GM12878 (cell line): ENCODE results near the gene EFNA2. TPM values are rescaled to one million over a fixed set of nuclear protein-coding genes. Genes with fewer than 3 reads are reported as not detected.

Source experiments
- EGR1 ChIP-seq, 2 experiments: IDR thresholded peaks; 1 replicate in 1 of 2; 2 replicates in 1 of 2; pipeline ENCODE4 v1.6.1; 2011 to 2012; ENCODE audit warnings: low read depth in 2 of 2, low read length in 2 of 2, borderline replicate concordance in 1 of 2, mild to moderate bottlenecking in 1 of 2, moderate library complexity in 1 of 2
- ESRRA ChIP-seq: IDR thresholded peaks from 2 replicates; pipeline ENCODE4 v1.6.1; 2012; ENCODE audit warnings: mild to moderate bottlenecking, low read length, improper control_type of control experiment
- MYC ChIP-seq: IDR thresholded peaks from 2 replicates; pipeline ENCODE4 v1.6.1; 2011; ENCODE audit warnings: mild to moderate bottlenecking, low read length, moderate library complexity, inconsistent platforms; ENCODE audit not compliant: insufficient read depth, insufficient replicate concordance, insufficient read length, severe bottlenecking
- NFIC ChIP-seq: IDR thresholded peaks from 2 replicates; pipeline ENCODE4 v1.6.1; 2012; ENCODE audit warnings: low read depth, mild to moderate bottlenecking, inconsistent platforms, low read length, moderate library complexity
- NFYB ChIP-seq: IDR thresholded peaks from 2 replicates; pipeline ENCODE4 v1.6.1; 2011; ENCODE audit warnings: low read depth, mild to moderate bottlenecking, low read length, improper control_type of control experiment, moderate library complexity; ENCODE audit not compliant: insufficient read depth
- SIX5 ChIP-seq: IDR thresholded peaks from 2 replicates; pipeline ENCODE4 v1.6.1; 2011; ENCODE audit warnings: mild to moderate bottlenecking, low read depth, low read length, moderate library complexity; ENCODE audit not compliant: severe bottlenecking
- STAT3 ChIP-seq: IDR thresholded peaks from 2 replicates; pipeline ENCODE4 v1.6.1; 2011; ENCODE audit warnings: low read depth, low read length, improper control_type of control experiment
- SUPT20H ChIP-seq: IDR thresholded peaks from 2 replicates; pipeline ENCODE4 v1.6.1; 2011; ENCODE audit warnings: low read depth, mild to moderate bottlenecking, low read length, moderate library complexity, borderline replicate concordance; ENCODE audit not compliant: control insufficient read depth
- TBL1XR1 ChIP-seq: IDR thresholded peaks from 2 replicates; pipeline ENCODE4 v1.6.1; 2012; ENCODE audit warnings: low read depth, low read length, improper control_type of control experiment
- ZNF384 ChIP-seq: IDR thresholded peaks from 2 replicates; pipeline ENCODE4 v1.6.1; 2012; ENCODE audit warnings: low read depth, mild to moderate bottlenecking, low read length, improper control_type of control experiment, borderline replicate concordance
- polyA plus RNA-seq, 11 experiments: library from polyadenylated mRNA; depleted of rRNA in 4 of 11; unstranded in 6 of 11; stranded (reverse) in 5 of 11; fragments of >200 nt; fragmentation: Nextera tagmentation in 4 of 11; fragmentation: Illumina TruSeq in 1 of 11; extraction: Ambion mirVana in 4 of 11; extraction: Trizol in 1 of 11; gene quantifications; 1 replicate in 1 of 11; 2 replicates in 10 of 11; pipeline versions ENCODE4 v1.2.1 to v1.2.3, GENCODE V29; 2011 to 2016; ENCODE audit warnings: inconsistent platforms in 2 of 11, missing spikeins in 2 of 11, low read depth in 1 of 11
- total RNA-seq, 4 experiments: library from RNA; depleted of rRNA in 3 of 4; stranded (reverse); fragments of >200 nt in 3 of 4; fragmentation: Illumina TruSeq in 1 of 4; extraction: Trizol in 1 of 4; gene quantifications; 2 replicates each; pipeline versions ENCODE4 v1.2.1 to v1.2.3, GENCODE V29; 2013 to 2021
- TF ChIP-seq, protein P1 (sequence below): fragments of 450-650 bp; IDR thresholded peaks from 2 replicates; pipeline ENCODE4 v1.6.1; 2016; ENCODE audit warnings: mild to moderate bottlenecking, moderate library complexity, borderline replicate concordance
- TF ChIP-seq, protein P2 (sequence below): fragments of 150-350 bp; IDR thresholded peaks from 2 replicates; pipeline ENCODE4 v1.6.1; 2014; ENCODE audit warnings: mild to moderate bottlenecking, low read depth, low read length
- TF ChIP-seq, protein P3 (sequence below): IDR thresholded peaks from 2 replicates; pipeline ENCODE4 v1.6.1; 2011; ENCODE audit warnings: low read depth, low read length, improper control_type of control experiment, borderline replicate concordance
- TF ChIP-seq, protein P4 (sequence below): fragments of 450-650 bp; IDR thresholded peaks from 2 replicates; pipeline ENCODE4 v1.6.1; 2017; ENCODE audit warnings: mild to moderate bottlenecking, moderate library complexity

Gene EFNA2
- total and polyA plus RNA-seq, 10 of the 15 experiments (the other 5 are each of a cell fraction or from before 2014, with no cell fraction given) = not detected

DNA sequence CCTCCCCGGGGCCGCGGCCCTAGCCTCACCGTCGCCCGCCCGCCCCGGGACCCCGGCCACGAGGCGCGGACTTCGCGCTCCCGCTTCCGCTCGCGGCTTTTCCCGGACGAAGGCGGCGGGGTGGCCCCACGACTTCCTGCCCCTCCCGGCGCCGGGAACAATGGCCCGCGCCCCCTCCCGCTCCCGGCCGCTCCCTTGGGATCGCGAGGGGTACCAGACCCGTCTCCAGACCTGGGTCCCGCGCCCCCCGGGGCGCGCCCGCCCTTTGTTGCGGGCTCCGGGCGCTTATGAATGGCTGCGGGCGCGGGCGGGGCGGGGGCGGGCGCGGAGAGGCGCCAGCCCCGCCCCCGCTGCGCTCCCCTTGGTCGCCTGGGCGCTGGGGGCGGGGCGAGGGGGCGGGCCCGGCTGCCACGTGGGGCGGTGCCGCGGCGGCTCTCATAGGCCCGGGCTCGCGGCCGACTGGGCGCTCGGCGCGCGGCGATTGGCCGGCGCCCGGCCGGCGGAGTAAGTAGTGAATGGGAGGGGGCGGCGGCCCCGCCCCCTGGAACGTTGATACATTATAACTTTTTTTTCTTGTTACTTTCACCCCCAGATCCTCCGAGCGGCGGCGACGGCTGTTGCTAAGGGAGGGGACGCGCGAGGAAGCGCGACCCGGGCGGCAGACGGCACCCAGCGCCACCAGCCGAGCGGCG lies 36.2 kb upstream of the EFNA2 start (continued):
- TF ChIP-seq, protein P1, sequence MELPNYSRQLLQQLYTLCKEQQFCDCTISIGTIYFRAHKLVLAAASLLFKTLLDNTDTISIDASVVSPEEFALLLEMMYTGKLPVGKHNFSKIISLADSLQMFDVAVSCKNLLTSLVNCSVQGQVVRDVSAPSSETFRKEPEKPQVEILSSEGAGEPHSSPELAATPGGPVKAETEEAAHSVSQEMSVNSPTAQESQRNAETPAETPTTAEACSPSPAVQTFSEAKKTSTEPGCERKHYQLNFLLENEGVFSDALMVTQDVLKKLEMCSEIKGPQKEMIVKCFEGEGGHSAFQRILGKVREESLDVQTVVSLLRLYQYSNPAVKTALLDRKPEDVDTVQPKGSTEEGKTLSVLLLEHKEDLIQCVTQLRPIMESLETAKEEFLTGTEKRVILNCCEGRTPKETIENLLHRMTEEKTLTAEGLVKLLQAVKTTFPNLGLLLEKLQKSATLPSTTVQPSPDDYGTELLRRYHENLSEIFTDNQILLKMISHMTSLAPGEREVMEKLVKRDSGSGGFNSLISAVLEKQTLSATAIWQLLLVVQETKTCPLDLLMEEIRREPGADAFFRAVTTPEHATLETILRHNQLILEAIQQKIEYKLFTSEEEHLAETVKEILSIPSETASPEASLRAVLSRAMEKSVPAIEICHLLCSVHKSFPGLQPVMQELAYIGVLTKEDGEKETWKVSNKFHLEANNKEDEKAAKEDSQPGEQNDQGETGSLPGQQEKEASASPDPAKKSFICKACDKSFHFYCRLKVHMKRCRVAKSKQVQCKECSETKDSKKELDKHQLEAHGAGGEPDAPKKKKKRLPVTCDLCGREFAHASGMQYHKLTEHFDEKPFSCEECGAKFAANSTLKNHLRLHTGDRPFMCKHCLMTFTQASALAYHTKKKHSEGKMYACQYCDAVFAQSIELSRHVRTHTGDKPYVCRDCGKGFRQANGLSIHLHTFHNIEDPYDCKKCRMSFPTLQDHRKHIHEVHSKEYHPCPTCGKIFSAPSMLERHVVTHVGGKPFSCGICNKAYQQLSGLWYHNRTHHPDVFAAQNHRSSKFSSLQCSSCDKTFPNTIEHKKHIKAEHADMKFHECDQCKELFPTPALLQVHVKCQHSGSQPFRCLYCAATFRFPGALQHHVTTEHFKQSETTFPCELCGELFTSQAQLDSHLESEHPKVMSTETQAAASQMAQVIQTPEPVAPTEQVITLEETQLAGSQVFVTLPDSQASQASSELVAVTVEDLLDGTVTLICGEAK = no peak
- TF ChIP-seq NFIC (no peak), ZNF384 (peak; percentile 85), TBL1XR1 (no peak), STAT3 (no peak), EGR1 (IDR thresholded peaks at IDR 0.05; ENCODE audit: borderline replicate concordance in 1 of 2, low read depth in 2 of 2, low read length in 2 of 2) (peak in 1 of 2 experiments; percentile 90; a peak in 2 of 3 replicates), SIX5 (no peak), MYC (no peak), ESRRA (no peak), SUPT20H (no peak), NFYB (peak; percentile 83)
- TF ChIP-seq, protein P2, sequence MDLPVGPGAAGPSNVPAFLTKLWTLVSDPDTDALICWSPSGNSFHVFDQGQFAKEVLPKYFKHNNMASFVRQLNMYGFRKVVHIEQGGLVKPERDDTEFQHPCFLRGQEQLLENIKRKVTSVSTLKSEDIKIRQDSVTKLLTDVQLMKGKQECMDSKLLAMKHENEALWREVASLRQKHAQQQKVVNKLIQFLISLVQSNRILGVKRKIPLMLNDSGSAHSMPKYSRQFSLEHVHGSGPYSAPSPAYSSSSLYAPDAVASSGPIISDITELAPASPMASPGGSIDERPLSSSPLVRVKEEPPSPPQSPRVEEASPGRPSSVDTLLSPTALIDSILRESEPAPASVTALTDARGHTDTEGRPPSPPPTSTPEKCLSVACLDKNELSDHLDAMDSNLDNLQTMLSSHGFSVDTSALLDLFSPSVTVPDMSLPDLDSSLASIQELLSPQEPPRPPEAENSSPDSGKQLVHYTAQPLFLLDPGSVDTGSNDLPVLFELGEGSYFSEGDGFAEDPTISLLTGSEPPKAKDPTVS = no peak
- TF ChIP-seq, protein P3, sequence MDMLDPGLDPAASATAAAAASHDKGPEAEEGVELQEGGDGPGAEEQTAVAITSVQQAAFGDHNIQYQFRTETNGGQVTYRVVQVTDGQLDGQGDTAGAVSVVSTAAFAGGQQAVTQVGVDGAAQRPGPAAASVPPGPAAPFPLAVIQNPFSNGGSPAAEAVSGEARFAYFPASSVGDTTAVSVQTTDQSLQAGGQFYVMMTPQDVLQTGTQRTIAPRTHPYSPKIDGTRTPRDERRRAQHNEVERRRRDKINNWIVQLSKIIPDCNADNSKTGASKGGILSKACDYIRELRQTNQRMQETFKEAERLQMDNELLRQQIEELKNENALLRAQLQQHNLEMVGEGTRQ = peak; percentile 18
- TF ChIP-seq, protein P4, sequence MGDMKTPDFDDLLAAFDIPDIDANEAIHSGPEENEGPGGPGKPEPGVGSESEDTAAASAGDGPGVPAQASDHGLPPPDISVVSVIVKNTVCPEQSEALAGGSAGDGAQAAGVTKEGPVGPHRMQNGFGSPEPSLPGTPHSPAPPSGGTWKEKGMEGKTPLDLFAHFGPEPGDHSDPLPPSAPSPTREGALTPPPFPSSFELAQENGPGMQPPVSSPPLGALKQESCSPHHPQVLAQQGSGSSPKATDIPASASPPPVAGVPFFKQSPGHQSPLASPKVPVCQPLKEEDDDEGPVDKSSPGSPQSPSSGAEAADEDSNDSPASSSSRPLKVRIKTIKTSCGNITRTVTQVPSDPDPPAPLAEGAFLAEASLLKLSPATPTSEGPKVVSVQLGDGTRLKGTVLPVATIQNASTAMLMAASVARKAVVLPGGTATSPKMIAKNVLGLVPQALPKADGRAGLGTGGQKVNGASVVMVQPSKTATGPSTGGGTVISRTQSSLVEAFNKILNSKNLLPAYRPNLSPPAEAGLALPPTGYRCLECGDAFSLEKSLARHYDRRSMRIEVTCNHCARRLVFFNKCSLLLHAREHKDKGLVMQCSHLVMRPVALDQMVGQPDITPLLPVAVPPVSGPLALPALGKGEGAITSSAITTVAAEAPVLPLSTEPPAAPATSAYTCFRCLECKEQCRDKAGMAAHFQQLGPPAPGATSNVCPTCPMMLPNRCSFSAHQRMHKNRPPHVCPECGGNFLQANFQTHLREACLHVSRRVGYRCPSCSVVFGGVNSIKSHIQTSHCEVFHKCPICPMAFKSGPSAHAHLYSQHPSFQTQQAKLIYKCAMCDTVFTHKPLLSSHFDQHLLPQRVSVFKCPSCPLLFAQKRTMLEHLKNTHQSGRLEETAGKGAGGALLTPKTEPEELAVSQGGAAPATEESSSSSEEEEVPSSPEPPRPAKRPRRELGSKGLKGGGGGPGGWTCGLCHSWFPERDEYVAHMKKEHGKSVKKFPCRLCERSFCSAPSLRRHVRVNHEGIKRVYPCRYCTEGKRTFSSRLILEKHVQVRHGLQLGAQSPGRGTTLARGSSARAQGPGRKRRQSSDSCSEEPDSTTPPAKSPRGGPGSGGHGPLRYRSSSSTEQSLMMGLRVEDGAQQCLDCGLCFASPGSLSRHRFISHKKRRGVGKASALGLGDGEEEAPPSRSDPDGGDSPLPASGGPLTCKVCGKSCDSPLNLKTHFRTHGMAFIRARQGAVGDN = peak; percentile 42
